Measurements from ENCODE around the gene PCNX2. TPM values are rescaled to one million over a fixed set of nuclear protein-coding genes. Genes with fewer than 3 reads are reported as not detected.

PCNX2 gene
- polyA plus RNA-seq, 1 donor (not counting 4 experiments of a cell fraction or from before 2014, with no cell fraction given), result 18.0 TPM

- no peaks in the 10 kb centered on the region for H3K9me1 ChIP-seq (ENCODE audit: control insufficient read depth, extremely low read depth, insufficient read depth, low read length)
- H3K4me3 ChIP-seq (ENCODE audit: control insufficient read depth in 2 of 3, extremely low read depth in 1 of 3, insufficient read depth in 2 of 3, low read depth in 1 of 3, low read length in 3 of 3), result no peak overlapping the region
- no peak overlapping the region for H3K4me2 ChIP-seq (ENCODE audit: control insufficient read depth, extremely low read depth, insufficient read depth, low read depth, low read length)
- H3K27me3 ChIP-seq (ENCODE audit: control insufficient read depth, extremely low read depth, insufficient read depth, low read length), result no peaks in the 10 kb centered on the region
- no peaks in the 10 kb centered on the region for H4K20me1 ChIP-seq (ENCODE audit: control insufficient read depth, extremely low read depth, insufficient read depth, low read length)
- dilution Hi-C loops (cut with MboI; ENCODE audit: extremely low pct_ligation_motif_present, low sequenced_read_pairs), result no loop called here
- H3K79me2 ChIP-seq (ENCODE audit: control insufficient read depth, insufficient read depth, low read length), result no peaks in the 10 kb centered on the region
- no peak overlapping the region for H3K9ac ChIP-seq (ENCODE audit: control insufficient read depth, extremely low read depth, insufficient read depth, low read length)
- no peaks in the 10 kb centered on the region for H3K9me3 ChIP-seq (ENCODE audit: control insufficient read depth, low read depth, low read length)
- DNase-seq (ENCODE audit: low read depth, low spot score) (no peak), FAIRE-seq (no peak)
- H3K36me3 ChIP-seq (ENCODE audit: control insufficient read depth in 2 of 2, extremely low read depth in 1 of 2, insufficient read depth in 2 of 2, low read length in 2 of 2), result peaks cover 6 to 8% of the 10 kb centered on the region in 2 experiments
- no peaks in the 10 kb centered on the region for H3K4me1 ChIP-seq (ENCODE audit: control insufficient read depth, extremely low read depth, insufficient read depth, low read length)
- TF ChIP-seq, protein P1, sequence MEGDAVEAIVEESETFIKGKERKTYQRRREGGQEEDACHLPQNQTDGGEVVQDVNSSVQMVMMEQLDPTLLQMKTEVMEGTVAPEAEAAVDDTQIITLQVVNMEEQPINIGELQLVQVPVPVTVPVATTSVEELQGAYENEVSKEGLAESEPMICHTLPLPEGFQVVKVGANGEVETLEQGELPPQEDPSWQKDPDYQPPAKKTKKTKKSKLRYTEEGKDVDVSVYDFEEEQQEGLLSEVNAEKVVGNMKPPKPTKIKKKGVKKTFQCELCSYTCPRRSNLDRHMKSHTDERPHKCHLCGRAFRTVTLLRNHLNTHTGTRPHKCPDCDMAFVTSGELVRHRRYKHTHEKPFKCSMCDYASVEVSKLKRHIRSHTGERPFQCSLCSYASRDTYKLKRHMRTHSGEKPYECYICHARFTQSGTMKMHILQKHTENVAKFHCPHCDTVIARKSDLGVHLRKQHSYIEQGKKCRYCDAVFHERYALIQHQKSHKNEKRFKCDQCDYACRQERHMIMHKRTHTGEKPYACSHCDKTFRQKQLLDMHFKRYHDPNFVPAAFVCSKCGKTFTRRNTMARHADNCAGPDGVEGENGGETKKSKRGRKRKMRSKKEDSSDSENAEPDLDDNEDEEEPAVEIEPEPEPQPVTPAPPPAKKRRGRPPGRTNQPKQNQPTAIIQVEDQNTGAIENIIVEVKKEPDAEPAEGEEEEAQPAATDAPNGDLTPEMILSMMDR (optimal IDR thresholded peaks at IDR 0.05 in 1 of 3, IDR thresholded peaks at IDR 0.05 in 1 of 3, conservative IDR thresholded peaks at IDR 0.05 in 1 of 3; ENCODE audit: extremely low read depth in 1 of 3, insufficient read depth in 2 of 3, low read length in 3 of 3), result no peak
- TF ChIP-seq EZH2 (IDR thresholded peaks at IDR 0.05; ENCODE audit: low read length), result no peak
- H3K27ac ChIP-seq (ENCODE audit: control insufficient read depth, insufficient read depth, low read length), result no peak overlapping the region
- H2AFZ ChIP-seq (ENCODE audit: control insufficient read depth, low read length), result no peak overlapping the region
These were observed 295.4 kb downstream of the PCNX2 start for GRCh38 chr1:232999956-233000625.

- Histone ChIP-seq H3K4me2 (ENCODE audit: control insufficient read depth, extremely low read depth, insufficient read depth, low read depth, low read length) (no peak overlapping the region), H3K9me1 (ENCODE audit: control insufficient read depth, extremely low read depth, insufficient read depth, low read length) (no peaks in the 10 kb centered on the region), H3K4me1 (ENCODE audit: control insufficient read depth, extremely low read depth, insufficient read depth, low read length) (no peaks in the 10 kb centered on the region), H3K4me3 (ENCODE audit: control insufficient read depth in 2 of 3, extremely low read depth in 1 of 3, insufficient read depth in 2 of 3, low read depth in 1 of 3, low read length in 3 of 3) (no peak overlapping the region), H2AFZ (ENCODE audit: control insufficient read depth, low read length) (no peak overlapping the region), H3K9ac (ENCODE audit: control insufficient read depth, extremely low read depth, insufficient read depth, low read length) (no peak overlapping the region), H3K36me3 (ENCODE audit: control insufficient read depth in 2 of 2, extremely low read depth in 1 of 2, insufficient read depth in 2 of 2, low read length in 2 of 2) (peaks cover 6 to 17% of the 10 kb centered on the region in 2 experiments), H3K27me3 (ENCODE audit: control insufficient read depth, extremely low read depth, insufficient read depth, low read length) (no peaks in the 10 kb centered on the region), H4K20me1 (ENCODE audit: control insufficient read depth, extremely low read depth, insufficient read depth, low read length) (no peaks in the 10 kb centered on the region), H3K79me2 (ENCODE audit: control insufficient read depth, insufficient read depth, low read length) (no peaks in the 10 kb centered on the region), H3K27ac (ENCODE audit: control insufficient read depth, insufficient read depth, low read length) (no peak overlapping the region), H3K9me3 (ENCODE audit: control insufficient read depth, low read depth, low read length) (peaks cover 5% of the 10 kb centered on the region)
- FAIRE-seq, result no peak
- no peak for DNase-seq (ENCODE audit: low read depth, low spot score)
- dilution Hi-C loops (cut with MboI; ENCODE audit: extremely low pct_ligation_motif_present, low sequenced_read_pairs), result no loop called here
- TF ChIP-seq EZH2 (IDR thresholded peaks at IDR 0.05; ENCODE audit: low read length), result no peak
- TF ChIP-seq, protein P1 (optimal IDR thresholded peaks at IDR 0.05 in 1 of 3, IDR thresholded peaks at IDR 0.05 in 1 of 3, conservative IDR thresholded peaks at IDR 0.05 in 1 of 3; ENCODE audit: extremely low read depth in 1 of 3, insufficient read depth in 2 of 3, low read length in 3 of 3), result no peak
These were observed 296.9 kb downstream of the PCNX2 start for GRCh38 chr1:232998646-232999045.
